ENCODE measurements around the gene NDUFB10.
"Not testable (repeated sequence)": the region's sequence is repeated elsewhere in the genome, so short reads cannot be mapped to it uniquely, and the experiment has no call there.

The NDUFB10 gene

DNA sequence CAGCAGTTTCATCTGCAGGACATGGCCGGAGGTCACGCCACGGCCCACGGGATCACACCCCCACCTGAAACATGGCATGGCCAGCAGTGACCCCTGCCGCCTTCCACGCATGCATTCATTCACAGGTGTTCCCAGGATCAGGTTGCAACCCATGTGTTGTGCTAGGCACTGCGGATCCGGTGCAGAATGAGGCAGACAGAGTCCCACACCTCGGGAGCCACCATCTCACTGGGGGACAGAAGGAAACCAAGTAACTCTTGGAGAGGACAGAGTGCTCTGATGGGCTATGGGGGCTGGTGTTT is 12.0 kb upstream of the NDUFB10 start:
- no peak for DNase-seq

DNA sequence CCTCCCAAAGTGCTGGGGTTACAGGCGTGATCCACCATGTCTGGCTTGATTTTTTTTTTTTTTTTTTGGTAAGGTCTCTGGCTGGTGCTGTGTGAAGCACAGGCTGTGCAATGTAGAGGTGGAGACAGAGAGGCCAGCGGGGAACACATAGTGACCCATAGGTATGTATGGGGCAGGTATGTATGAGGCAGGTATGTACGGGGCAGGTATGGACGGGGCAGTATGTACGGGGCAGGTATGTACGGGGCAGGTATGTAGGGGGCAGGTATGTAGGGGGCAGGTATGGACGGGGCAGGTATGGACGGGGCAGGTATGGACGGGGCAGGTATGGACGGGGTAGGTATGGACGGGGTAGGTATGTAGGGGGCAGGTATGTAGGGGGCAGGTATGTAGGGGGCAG is 9.8 kb upstream of the NDUFB10 start:
- DNase-seq = no peak

DNA sequence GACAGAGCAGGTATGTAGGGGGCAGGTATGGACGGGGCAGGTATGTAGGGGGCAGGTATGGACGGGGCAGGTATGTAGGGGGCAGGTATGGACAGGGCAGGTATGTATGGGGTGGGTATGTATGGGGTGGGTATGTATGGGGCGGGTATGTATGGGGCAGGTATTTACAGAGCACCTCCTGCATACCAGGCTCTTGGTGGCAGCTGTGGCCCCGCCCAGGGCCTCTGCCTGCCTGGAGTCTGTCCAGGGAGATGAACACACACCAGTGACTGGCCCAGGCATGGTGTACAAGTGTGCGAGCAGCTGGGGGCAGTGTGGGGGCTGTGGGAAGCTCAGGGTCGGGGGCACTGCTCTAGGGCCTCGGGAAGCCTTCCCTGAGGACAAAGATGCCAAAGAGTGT is 9.3 kb upstream of the NDUFB10 start:
- DNase-seq = no peak

DNA sequence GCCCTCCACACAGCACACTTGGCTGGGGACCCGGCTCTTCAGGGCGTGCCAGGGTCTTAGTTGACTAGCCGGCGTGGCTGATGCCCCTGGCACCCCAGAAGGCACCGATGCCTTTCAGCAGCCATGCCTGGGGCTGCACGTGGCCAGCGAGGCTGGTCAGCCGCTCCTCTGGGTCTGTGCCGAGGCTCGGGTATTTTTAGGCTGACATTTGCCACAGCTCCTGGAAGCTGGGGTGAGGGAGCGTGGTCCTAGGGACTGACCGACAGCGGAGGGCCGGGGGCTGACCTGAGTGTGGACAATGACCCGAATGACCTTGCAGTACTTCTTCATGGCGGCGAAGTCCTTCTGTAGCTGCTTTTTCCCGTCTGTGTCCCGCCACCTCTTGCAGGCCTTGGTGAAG is 8.8 kb upstream of the NDUFB10 start:
- DNase-seq = no peak

DNA sequence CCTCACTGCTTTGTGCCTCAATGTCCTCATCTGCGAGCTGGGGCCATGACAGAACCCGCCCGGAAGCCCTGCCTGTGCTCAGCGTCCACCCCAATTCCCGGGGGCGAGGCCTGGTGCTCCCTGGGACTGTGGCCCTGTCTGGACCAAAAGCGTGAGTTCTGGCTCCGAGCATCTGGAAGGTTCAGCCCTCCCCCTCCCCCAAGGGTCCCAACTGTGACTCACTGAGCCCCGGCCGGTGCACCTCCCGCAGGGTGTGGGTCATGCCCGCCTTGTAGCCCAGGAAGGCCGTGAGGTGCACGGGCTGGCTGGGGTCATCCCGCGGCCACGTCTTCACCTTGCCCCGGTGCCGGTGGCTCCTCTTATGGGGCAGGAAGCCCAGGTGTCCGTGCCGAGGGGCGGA is 5.6 kb upstream of the NDUFB10 start:
- DNase-seq = no peak

DNA sequence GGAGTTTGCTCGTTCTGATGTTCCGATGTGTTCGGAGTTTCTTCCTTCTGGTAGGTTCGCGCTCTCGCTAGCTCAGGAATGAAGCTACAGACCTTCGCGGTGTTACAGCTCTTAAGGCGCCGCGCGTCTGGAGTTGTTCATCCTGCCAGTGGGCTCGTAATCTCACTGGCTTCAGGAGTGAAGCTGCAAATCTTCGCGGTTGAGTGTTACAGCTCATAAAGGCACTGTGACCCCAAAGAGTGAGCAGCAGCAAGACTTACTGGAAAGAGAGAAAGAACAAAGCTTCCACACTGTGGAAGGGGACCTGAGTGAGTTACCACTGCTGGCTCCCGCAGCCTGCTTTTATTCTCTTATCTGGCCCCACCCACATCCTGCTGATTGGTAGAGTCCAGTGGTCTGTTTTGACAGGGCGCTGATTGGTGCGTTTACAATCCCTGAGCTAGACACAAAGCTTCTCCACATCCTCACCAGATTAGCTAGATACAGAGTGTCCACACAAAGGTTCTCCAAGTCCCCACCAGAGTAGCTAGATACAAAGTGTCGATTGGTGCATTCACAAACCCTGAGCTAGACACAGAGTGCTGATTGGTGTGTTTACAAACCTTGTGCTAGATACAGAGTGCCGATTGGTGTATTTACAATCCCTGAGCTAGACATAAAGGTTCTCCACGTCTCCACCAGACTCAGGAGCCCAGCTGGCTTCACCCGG is 1.8 kb upstream of the NDUFB10 start:
- not testable (repeated sequence) for DNase-seq

DNA sequence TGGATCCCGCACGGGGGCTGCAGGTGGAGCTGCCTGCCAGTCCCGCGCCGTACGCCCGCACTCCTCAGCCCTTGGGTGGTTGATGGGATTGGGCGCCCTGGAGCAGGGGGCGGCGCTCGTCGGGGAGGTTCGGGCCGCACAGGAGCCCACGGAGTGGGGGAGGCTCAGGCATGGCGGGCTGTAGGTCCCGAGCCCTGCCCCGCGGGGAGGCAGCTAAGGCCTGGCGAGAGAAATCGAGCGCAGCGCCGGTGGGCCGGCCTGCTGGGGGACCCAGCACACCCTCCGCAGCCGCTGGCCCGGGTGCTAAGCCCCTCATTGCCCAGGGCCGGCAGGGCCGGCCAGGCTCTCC is 1.2 kb upstream of the NDUFB10 start:
- not testable (repeated sequence) for DNase-seq

DNA sequence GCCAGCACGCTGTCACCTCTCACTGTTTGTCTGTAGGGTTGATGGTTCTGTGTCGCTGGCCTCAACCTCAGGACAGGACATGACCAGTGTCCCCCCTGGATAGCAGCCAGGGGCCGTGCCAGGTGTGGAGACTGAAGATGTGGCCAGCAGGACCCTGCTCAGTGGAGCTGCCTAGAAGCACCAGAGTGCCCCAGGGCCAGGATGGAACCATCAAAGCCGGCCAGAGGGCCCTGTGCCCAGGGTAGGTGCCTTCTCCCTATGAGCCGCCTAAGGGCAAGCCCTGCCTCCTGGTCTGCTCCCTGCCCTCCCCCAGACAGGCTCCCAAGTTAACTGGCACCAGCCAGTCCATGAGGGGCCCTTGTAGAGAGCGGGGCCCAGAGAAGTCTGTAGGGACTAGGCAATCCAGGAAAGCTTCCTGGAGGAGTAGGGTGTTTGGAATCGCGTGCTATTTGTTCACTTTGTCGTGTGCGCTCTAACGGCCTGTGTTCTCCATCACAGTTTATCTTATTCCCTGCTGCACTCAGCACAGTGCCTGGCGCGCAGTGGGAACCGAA is 546 bp upstream of the NDUFB10 start:
- no peak for DNase-seq

DNA sequence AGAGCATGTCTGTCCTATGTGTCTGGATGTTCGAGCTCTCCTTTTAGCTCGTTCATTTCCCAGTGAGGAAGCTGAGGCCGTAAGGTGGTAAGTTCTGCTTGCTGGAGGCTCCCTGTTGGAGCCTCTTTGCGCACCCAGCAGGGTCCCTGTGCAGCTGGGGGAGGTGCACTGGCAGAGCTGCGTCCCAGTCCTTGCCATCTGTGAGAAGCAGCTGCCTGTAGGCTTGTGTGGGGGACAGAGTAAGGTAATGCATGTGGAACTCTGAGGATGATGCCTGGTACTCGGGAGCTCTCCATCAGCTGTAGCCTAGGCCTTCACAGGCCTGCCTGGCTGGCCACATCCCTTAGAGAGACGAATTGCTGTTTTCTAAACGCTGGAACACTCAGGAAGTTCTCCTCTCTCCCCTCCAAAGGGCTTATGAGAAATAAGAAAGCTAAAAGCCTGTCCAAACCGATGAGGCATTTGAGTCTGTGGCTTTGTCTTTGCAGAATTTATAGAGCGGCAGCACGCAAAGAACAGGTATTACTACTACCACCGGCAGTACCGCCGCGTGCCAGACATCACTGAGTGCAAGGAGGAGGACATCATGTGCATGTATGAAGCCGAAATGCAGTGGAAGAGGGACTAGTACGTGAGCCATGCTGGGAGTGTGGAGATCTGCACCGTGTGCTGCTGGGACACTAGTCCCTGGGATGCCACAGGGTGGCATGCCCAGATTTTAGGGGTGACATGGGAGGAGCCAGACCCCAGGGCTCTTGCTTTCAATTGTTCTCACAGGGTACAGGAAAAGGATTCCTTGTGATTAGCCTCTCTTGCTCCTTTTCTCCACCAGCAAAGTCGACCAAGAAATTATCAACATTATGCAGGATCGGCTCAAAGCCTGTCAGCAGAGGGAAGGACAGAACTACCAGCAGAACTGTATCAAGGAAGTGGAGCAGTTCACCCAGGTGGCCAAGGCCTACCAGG is 1.6 kb downstream of the NDUFB10 start:
- DNase-seq = no peak

DNA sequence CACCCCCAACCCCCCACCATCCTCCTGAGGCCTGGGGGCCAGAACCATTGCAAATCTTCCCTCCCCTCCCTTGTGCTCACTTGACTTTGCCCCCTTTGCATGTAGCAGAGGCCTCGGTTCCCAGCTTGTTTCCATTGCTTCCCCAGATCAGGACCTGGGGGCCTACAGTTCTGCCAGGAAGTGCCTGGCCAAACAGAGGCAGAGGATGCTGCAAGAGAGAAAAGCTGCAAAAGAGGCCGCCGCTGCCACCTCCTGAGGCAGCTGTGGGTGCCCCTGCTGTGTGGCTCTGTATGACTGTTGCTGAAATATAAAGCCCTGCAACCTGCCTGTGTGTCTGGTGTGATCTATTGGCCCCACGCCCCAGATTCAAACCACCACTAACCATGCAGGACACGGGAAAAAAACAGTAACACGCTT is 2.3 kb downstream of the NDUFB10 start:
- DNase-seq = no peak

DNA sequence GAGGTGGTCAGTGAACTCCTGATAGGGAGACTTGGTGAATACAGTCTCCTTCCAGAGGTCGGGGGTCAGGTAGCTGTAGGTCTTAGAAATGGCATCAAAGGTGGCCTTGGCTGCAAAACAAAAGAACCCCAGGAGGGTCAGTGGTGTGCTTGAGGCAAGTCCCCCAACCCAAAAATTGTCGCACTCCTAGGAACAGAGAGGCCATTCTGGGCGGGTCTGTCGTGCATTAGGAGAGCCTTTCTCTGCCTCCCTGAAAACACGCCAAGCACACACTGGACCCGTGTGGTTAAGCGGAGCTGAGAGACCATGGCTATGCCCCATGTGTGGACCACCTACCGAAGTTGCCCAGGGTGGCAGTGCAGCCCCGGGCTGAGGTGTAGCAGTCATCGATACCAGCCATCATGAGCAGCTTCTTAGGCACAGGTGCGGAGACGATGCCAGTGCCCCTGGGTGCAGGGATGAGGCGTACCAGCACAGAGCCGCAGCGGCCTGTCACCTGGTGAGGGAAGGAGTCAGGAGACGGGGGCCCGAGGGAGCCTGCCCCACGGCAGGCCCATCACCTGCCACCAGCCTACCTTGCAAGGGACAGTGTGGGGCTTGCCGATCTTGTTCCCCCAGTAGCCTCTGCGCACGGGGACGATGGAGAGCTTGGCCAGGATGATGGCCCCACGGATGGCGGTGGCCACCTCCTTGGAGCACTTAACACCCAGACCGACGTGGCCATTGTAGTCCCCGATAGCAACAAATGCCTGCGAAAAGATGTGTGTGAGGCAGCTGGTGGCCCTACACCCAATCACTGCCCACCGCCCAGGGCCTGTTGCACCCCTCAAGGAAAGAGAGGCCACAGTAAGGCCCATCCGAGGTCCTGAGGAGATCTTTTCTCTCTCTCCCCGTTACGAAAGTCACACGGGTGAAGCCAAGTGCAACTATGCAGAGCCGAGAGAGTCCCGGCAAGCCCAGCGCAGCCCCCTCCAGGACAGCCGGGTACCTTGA is 3.1 kb downstream of the NDUFB10 start:
- not testable (repeated sequence) for DNase-seq

DNA sequence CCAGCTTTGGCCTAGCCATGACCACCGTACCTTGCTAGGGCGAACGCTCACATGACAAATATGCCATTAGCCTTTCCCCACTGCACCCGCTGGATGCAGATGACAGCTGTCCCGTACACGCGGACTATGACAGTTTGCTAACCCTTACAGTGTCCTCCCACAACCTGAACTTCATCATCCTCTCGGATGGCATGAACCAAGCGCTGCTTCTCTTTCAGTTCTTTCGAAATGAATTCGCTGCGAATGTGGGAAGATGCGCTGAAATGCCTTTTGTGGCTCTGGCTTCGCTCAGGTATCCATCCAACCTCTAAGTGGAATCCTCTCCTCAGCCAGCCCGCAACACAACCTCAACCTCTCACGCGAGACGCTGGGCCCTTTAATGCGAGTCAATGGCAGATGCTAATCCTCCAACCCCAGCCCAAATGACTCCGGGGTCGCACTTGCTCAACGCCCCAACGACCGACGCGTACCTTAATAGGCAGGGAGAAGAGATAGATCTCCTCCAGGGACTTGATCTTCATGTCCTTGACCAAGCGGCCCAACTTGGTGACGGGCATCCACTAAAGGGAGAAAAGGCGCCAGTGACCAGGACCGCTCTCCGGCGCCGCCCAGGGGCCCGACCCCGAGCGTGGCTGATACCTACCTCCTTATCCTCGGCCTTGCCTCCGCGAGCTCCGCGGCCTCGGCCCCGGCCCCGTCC is 4.6 kb downstream of the NDUFB10 start:
- DNase-seq = peak; percentile 56

DNA sequence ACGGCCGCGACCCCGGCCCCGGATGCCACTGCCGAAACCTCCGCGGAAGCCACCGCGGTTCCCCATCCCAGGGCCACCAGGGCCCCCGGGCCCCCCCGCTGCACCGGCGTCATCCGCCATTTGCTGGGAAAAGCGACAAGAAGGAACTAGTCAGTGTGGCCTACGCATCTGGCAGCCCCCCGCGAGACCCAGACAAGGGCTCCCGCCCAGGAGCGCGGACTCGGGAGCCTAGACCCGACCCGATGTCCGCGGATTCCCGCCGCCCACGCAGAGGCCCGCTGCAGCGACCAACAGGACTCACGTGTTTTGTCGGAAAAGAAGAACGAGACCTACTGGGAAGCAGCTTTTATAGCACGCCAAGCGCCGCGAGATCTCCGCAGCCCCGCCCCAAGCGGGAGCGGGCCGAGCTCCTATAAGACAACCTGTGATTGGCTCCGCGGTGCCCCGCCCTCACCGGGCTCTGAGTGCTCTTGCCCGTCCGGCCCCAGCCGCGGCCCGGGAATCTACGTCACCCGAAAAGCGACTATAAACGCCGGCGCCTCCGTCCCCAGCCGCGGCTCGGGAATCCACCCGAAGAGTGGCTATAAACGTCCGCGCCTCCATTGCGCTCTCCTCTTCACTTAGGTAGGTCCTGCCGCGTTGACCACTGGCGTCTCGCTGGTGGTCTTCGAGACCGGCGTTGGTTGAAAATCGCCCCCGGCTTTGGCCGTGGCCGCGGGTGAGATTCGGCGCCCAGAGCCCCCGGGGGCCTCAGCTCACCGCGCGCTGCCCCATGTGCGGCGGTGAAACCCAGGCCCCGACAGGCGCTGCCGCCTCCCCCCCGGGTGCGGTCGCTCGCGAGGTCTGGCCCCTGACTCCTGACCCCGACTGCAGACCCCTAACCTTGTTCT is 5.4 kb downstream of the NDUFB10 start, which contains the start of gene RPS2:
Gene RPS2 (minus strand): TSS at position 321 of the 890 bp plus-strand sequence. CDS start 201 bp downstream, at position 120.
- peak; percentile 100 for DNase-seq

DNA sequence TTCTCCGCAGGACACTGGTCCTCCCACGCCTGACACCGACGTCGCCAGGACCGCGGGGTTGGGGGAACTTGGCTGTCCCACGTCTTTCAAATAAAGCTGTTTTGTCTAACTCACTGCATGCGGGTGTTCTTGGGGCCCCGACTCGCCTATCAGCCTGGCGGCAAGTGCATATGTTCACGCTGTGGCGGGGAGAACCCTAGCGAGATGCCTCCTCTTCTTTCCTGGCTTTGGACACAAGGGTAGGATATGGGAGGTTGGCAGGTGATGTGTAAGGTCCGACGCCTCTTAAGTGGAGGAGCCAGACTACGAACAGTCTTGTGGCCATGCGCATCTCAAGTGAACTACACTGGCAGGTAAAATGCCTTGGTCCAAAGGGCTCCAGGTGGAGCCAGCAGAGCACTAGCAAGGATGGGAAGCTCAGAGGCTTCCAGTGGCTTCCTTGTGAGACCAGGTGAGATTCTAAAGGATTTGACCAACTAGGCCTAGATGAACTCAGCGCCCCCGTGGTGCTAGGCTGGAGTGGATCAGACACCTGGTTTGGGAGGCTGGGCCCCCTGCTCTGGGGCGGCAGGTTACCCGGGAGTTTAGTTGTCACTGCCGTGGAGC is 6.2 kb downstream of the NDUFB10 start:
- DNase-seq = peak; percentile 13

DNA sequence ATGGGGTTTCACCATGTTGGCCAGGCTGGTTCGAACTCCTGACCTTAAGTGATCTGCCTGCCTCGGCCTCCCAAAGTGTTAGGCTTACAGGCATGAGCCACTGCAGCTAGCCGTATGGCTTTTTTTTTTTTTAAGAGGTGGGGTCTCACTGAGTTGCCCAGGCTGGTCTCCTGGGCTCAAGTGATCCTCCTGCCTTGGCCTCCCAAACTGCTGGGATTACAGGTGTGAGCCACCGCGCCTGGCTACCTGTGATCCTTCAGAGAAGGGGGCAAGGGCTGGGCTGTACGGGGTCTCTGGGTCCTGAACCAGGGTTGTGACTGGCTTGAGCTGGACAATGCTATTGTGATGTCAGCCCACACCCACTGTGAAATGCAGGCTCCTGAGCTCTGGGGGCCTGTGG is 7.1 kb downstream of the NDUFB10 start, which contains the start of gene RNF151:
Gene RNF151 (plus strand): TSS at position 397 of the 400 bp plus-strand sequence. CDS start 26 bp downstream, outside the sequence.
- DNase-seq = no peak

DNA sequence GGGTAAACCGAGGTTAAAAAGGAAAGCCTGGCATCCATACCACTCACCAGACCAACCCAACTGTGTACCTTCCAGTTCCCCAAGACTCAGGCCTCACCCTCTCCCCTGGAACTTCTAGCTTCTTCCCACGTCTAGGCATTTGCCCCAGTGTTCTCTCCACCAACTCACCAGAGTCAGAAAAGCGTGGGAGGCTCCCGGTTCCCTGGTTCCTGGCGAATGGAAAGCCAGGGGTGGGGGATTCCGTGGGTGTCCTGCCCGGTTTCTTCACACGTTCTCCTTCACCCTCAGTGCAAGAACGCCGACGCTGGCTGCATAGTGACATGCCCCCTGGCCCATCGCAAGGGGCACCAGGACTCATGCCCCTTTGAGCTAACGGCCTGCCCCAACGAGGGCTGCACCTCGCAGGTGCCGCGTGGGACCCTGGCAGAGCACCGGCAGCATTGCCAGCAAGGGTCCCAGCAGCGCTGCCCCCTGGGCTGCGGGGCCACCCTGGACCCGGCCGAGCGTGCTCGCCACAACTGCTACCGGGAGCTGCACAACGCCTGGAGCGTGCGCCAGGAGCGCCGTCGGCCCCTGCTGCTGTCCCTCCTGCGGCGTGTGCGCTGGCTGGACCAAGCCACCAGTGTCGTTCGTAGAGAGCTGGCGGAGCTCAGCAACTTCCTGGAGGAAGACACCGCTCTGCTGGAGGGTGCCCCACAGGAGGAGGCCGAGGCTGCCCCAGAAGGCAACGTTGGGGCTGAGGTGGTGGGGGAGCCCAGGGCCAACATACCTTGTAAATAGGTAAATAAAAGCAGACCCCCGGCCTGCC is 9.0 kb downstream of the NDUFB10 start:
- no peak for DNase-seq

DNA sequence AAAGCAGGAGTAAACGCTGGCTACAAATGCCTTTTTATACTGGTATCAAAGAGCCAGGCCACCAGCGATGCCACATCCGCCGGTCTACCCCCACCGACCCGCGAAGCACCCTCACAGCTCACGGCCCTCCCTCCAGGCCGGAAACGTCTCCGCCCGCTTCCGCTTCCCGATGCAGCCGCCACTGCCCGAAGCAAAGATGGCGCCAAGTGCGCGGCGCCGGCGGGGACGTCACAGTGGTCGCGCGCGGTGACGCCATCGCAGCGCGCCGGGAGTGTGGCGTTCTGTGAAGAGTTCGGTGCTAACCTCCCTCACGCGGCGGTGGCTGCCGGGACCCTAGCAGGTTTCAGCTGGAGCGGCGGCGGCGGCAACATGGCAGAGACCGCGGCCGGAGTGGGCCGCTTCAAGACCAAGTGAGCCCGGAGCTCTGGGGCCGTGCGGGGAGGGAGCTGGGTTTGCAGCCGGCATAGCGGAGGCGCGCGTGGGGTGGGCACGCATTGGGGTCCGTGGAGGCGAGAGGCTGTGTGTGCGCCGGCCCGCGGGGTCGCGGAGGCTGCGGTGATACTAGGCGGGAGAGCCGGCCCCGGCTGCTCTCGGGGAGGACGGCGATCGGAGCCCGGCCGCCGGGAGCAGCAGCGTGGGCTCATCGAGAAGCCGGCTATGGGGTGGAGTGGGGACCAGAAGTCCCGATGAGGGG is 12.6 kb downstream of the NDUFB10 start, which contains the start of gene TBL3:
Gene TBL3 (plus strand): TSS at position 258 of the 694 bp plus-strand sequence. CDS start 112 bp downstream, at position 370.
- DNase-seq = peak; percentile 92

DNA sequence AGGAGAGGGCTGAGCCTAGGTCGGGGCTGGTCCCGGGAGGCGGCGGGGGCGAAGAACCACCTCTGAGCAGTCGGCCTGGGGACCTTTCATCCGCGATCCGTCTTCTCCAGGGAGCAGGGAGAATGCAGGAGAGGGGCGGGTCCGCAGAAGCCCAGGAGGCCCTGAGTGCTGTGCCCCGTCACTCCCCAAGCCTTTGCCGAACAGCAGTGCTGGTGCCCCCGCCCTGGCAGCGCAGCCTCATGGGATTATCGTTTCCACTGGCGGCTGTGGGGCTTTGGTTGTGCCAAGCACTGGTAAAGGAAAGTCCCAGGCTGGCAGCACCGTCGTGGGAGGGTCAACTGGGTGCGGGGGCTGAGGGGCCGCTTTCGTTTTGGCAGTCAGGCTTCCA is 13.1 kb downstream of the NDUFB10 start:
- DNase-seq = peak; percentile 16

All from inflammatory macrophage treated with lipopolysaccharide for 4 hours (primary cell).